NCI-H446 (cell line): ENCODE data around the gene KIF23.

Experiments used
- DNase-seq, 2 experiments: peaks; one replicate each; lab custom pipeline; 2025; lab: John Stamatoyannopoulos, UW

KIF23 gene

GRCh38 chr15:69491038-69491505 is 76.9 kb downstream of the KIF23 start:
- no peak for DNase-seq

DNA sequence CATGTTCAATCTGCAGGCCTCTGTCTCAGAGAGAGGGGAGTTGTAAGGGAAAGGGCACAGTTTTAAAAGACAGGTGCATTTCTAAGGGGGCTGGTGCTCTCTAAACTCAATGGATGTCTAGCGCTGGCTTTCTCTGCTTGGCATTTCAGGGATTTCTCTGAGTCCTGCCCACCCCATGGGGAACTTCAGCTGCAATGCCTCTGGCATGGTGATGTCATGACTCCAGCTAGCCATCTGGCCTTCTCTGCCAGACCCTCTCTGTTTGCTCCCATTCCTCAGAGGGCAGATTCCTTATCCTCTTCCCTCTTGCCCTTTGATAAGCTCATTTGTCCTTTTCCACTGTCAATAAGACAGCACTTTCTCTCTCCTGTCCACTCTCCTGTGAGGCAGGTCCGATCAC is 79.3 kb downstream of the KIF23 start:
- DNase-seq = no peak

GRCh38 chr15:69496001-69496400 is 81.9 kb downstream of the KIF23 start:
- DNase-seq = no peak

DNA sequence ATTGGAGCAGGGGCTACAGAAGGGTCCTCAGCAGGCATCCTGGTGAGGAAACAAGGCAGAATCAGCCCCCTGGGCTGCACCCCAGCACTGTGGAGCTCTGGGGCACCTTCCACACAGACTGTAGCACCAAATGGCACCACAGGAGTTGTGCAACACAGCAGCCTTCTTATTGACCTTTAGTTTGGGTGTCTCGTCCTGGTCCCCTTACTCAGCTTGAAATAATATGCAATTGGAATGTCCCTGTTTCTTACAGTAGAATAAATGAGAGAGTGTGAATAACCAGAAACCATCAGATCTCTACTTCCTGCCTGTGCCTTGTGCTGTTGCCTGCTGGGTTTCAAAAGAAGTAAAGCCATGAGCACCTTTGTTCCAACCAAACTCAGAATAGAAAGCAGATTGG is 82.9 kb downstream of the KIF23 start:
- no peak for DNase-seq

DNA sequence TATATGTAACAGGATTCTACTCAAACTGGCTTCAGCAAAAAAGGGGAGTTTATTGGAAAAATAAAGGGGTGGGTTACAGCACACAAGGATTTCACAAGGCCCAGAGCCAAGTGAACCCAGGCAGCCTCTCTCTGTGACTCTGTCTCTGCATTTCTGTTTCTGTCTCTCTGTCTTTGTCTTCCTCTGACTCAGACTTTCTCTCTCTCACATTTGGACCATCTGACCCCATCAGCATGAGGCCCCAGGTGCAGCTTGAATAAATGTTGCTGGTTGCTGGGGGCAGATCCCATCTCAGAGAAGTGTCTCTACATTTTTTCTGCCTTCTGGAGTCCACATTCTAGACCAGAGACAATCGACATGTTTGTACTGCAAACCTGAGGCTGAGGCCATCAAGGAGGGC is 83.5 kb downstream of the KIF23 start:
- no peak for DNase-seq
